HG03575 (cell line): ENCODE results near the gene IGF2BP1.

Source experiments
- ATAC-seq: cut with Tn5 transposase; IDR thresholded peaks from one replicate; pipeline ENCODE4 v1.9.1; 2021; ENCODE audit not compliant: unreplicated experiment, insufficient number of reproducible peaks, low FRiP score; ENCODE audit errors: extremely low read depth

Gene IGF2BP1

GRCh38 chr17:49041527-49041926 lies 44.3 kb downstream of the IGF2BP1 start:
- no peak for ATAC-seq

DNA sequence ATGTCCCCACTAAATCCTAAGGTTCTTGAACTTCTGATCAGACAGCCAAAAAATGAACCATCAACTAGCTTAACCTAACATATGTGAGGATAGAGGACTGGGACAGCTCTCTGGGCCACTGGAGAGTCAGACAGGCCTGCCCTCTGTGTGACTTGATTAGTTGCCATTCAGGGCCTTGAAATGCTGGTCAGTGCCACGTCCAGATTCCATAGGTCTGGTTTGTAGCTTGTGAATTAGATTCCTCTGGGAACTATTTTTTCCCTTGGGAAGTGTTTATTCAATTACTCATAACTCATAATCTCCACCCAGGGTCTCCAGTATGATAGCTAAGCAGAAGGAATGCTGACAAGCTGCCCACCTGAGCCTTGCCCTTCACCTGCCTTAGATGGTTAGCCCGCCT lies 48.2 kb downstream of the IGF2BP1 start:
- no peak for ATAC-seq

GRCh38 chr17:49046912-49047311 lies 49.7 kb downstream of the IGF2BP1 start:
- ATAC-seq: no peak

- no peak for ATAC-seq
Observed at GRCh38 chr17:49049265-49049664, 52.1 kb downstream of the IGF2BP1 start.

DNA sequence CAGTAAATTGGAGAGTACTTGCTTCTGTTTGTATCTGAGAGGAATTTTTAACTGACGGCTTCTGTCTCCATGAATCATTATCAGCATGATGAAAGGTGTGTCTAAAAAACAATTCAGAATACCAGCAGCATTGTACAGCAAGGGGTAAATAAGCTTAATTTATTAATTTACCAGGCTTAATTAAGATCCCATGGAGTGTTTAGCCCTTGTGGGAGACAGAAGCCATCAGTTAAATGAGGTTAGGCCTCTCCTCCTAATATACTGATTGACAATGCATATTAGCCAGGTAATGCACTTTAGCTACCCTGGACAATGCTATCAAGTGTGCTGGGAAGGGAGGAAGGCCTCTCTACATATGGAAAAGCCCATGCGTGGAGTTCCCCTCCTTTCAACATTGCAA lies 53.4 kb downstream of the IGF2BP1 start:
- ATAC-seq: no peak

DNA sequence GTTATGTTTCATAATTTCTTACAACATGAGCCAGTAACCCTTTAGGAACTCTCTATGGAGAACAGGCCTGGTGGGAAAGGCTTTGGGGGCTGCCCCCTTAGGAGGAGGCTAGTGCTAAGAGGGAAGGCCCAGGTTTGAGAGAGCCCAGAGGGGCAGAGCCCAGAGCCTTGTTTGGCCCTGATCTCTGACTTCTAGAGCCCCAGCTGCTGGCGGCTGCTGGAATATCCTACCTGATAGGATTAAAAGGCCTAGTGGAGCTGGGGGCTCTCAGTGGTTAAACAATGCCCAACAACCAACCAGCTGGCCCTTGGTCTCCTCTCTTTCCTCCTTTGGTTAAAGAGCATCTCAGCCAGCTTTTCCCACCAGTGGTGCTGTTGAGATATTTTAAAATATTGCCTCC lies 54.1 kb downstream of the IGF2BP1 start:
- no peak for ATAC-seq

DNA sequence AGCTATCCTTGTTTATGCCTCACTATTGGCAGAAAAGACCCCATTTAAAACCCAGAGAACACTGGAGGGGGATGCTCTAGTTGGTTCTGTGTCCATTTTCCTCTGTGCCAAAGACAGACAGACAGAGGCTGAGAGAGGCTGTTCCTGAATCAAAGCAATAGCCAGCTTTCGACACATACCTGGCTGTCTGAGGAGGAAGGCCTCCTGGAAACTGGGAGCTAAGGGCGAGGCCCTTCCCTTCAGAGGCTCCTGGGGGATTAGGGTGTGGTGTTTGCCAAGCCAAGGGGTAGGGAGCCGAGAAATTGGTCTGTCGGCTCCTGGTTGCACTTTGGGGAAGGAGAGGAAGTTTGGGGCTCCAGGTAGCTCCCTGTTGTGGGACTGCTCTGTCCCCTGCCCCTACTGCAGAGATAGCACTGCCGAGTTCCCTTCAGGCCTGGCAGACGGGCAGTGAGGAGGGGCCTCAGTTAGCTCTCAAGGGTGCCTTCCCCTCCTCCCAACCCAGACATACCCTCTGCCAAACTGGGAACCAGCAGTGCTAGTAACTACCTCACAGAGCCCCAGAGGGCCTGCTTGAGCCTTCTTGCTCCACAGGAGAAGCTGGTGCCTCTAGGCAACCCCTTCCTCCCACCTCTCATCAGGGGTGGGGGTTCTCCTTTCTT lies 56.1 kb downstream of the IGF2BP1 start:
- no peak for ATAC-seq

DNA sequence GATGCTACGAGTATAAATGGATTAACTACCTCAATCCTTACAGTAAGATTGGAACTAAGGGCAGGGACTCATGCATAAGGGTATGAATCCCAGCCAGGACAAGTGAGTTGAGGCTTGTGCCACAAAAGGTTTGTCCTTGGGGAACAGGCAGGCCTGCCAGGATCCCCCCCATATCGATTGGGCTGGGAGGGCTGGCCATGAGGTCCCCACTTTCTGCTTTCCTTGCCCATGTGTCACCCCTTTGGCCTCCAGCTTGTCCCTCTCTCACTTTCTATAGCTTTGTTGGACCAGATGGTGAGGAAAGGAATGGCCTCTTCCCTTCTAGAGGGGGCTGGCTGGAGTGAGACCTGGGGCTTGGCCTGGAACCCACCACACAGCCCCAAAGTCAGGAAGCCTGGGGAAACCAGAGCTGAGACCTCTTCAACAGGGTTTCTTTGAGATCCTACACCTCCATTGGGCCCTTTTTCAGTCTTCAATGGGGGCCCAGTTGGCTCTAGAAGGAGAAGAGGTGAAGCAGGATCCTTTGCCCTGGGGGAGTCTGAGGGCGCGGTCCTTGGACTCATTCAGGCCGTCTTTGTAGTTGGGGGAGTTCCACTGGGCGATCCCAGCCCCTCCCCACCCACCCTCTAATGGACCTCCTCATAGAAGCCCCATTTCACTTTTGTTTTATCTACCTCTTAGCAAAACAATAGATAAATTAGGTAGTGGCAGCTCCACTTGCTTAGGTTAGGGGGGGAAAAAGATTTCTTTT lies 57.3 kb downstream of the IGF2BP1 start:
- no peak for ATAC-seq

GRCh38 chr17:49055181-49055927 lies 58.2 kb downstream of the IGF2BP1 start:
- ATAC-seq: no peak

DNA sequence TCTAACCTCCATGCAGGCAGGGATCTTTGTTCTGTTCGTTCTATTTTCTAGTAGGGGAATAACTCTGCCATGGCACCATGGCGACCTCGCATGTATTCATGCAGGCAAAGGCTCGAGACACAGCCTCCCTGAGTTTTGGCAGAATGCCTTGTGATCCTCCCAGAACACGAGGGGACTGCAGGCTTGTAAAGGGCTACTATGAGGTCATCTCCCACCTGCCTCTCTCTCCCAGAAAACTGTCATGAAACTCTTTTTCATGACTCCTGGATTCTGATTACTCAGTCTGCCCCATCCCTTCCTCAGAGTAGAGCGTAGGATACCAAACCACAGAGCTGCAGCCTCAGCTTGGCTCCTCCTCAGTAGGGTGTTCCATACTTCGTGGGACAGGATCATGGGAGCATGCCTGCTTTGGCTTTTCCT lies 64.3 kb downstream of the IGF2BP1 start:
- no peak for ATAC-seq

GRCh38 chr17:49063652-49064051 lies 66.5 kb downstream of the IGF2BP1 start:
- ATAC-seq: no peak

DNA sequence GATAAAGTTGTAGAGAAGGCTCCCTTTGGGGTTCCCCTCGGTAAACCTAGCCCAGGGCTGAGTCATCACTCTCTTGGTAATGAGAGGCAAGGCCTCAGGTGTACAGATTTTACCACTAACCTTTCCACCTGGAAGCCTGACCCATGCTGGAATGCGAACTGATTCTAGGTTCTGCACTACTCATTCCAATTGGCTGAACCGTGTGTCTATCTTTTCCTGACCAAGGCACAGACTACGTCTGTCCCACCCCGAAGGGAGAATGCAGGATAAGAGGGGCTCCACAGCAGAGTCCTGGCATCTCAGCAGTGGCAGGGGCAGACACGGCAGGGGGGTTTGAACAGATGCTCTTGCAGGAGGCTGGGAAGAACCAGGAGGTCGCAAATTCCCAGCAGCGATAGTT lies 70.0 kb downstream of the IGF2BP1 start:
- ATAC-seq: no peak

DNA sequence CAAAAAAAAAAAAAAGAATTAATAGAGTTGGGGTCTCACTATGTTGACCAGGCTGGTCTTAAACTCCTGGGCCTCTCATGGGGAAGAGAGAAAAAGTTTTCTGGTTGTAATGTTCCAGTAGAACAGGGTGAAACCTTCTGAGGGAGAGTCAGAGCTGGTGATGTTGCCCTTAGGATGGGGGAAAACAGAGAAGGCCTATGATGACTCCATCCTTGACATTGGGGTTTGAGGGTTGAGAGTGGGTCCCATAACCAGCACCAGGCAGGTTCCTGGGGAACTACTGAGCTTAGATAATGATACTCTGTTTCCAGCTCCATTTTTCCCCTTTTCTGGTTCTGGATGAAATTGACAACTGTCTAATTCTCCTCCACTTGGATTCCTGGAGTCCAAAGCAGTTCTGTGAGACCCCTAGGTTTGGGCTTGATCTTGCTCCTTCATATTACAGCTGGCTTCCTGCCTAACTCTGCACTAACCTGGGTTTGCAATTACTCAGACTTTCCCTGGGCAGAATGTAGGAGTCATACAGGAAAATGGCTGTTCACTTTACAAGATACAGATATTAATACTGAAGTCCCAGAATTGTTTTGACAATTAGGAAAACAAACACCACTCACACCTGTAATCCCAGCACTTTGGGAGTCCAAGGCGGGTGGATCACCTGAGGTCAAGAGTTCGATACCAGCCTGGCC lies 72.5 kb downstream of the IGF2BP1 start:
- no peak for ATAC-seq

GRCh38 chr17:49071106-49071505 lies 73.9 kb downstream of the IGF2BP1 start:
- no peak for ATAC-seq

DNA sequence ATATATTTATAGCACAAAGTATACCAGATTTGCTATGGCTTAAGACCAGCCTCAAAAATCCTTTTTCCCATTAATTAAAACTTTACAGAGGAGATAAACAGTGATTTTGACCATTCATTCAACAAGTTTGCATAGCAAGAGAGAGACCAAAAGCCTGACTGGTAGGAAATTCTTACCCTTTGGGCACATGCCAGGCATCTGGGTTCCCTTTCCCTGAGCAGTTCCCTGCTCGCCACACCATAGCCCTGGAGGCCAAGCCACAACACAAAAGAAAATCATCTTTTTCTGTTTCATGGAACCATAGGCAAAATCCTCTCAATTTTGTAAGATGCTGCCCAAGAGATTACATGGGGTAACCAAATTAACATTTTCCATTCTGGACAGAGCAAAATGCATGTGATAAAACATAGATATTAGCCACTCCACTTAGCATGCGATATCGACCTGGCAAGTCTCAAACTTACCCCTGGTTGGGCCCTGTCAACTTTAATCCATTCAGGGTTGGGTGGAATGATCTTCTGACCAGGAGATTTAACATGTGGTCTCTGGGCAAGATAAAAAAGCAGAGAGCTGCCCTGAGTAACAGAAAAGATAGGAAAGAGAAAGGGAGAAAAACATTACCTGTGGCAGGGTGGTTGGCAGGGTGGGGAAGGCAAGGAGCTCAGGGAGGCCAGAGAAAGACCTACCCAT lies 77.8 kb downstream of the IGF2BP1 start:
- no peak for ATAC-seq

DNA sequence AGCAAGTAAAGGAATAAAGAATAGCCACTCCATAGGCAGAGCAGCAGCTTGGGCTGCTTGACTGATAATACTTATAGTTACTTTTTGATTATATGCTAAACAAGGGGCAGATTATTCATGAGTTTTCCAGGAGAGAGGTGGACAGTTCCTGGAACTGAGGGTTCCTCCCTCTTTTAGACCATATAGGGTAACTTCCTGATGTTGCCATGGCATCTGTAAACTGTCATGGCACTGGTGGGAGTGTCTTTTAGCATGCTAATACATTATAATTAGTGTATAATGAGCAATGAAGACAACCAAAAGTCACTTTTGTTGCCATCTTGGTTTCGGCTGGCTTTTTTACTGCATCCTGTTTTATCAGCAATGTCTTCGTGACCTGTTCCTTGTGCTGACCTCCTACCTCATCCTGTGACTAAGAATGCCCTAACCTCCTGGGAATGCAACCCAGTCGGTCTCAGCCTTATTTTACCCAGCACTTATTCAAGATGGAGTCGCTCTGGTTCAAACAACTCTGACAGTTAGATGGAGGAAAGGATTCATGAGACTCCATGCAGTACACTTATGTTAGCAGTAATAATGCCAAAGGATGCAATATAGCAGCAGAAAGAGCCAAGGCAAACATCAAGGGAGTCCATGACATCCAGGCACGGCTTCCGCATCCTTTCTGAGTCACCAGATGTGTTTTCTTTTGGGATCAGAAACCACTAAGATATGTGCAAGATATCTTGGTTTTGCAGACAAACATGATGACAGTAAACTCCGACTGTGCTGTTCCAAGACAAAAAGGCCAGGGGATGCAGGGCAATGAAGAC lies 79.6 kb downstream of the IGF2BP1 start:
- ATAC-seq: no peak

DNA sequence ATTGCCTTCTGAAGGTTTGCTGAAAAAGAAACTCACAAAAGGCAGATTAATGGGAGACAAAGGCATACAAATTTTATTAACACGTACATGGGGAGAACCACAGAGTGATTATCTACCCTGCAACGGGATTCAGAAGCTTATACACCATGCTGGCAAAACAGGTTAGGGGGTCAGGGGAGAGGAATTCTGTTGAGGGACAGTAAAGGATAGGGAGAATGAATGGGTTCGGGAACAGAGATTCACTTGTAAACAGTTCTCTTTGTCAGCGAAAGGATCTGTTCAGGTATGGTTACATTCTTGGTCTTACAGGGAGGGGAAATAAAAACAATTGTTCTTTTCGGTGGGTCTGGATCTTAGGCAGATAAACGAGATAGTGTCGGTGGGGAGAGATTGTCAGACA lies 81.1 kb downstream of the IGF2BP1 start:
- no peak for ATAC-seq
